Activated naive CD4-positive, alpha-beta T cell (primary cell): ENCODE results near the gene ARHGAP33.
"Not testable (repeated sequence)": the region's sequence is repeated elsewhere in the genome, so short reads cannot be mapped to it uniquely, and the experiment has no call there.

Source experiments
- DNase-seq, 4 experiments: peaks; one replicate each; lab custom pipeline; 2025; lab: John Stamatoyannopoulos, UW

The ARHGAP33 gene

GRCh38 chr19:35792312-35792711 is 16.9 kb downstream of the ARHGAP33 start:
- DNase-seq, result no peak

GRCh38 chr19:35792888-35793287 is 17.5 kb downstream of the ARHGAP33 start:
- DNase-seq, result no peak

- no peak for DNase-seq
Observed at GRCh38 chr19:35793381-35794165, 18.2 kb downstream of the ARHGAP33 start.

GRCh38 chr19:35795564-35795963 is 20.2 kb downstream of the ARHGAP33 start:
- DNase-seq, result not testable (repeated sequence)

- no peak for DNase-seq
Observed at GRCh38 chr19:35796645-35797542, 21.5 kb downstream of the ARHGAP33 start.

GRCh38 chr19:35797663-35798062 is 22.3 kb downstream of the ARHGAP33 start:
- DNase-seq, result no peak

- DNase-seq, result no peak
Observed at GRCh38 chr19:35801828-35802227, 26.5 kb downstream of the ARHGAP33 start.

GRCh38 chr19:35805526-35806102 is 30.2 kb downstream of the ARHGAP33 start:
- no peak for DNase-seq

GRCh38 chr19:35806597-35806996 is 31.2 kb downstream of the ARHGAP33 start:
- no peak for DNase-seq

GRCh38 chr19:35807633-35808032 is 32.3 kb downstream of the ARHGAP33 start:
- no peak for DNase-seq

- no peak for DNase-seq
Observed at GRCh38 chr19:35811317-35812219, 36.2 kb downstream of the ARHGAP33 start.

GRCh38 chr19:35812220-35813042 is 37.1 kb downstream of the ARHGAP33 start, which contains the start of gene PRODH2:
PRODH2 (minus strand) TSS chr19:35812845; CDS start chr19:35812805, 40 bp downstream.
- no peak for DNase-seq

GRCh38 chr19:35813043-35813890 is 37.9 kb downstream of the ARHGAP33 start:
- no peak for DNase-seq

GRCh38 chr19:35816262-35816661 is 40.9 kb downstream of the ARHGAP33 start:
- DNase-seq, result no peak

GRCh38 chr19:35816846-35817245 is 41.5 kb downstream of the ARHGAP33 start:
- DNase-seq, result no peak

- no peak for DNase-seq
Observed at GRCh38 chr19:35818445-35818844, 43.1 kb downstream of the ARHGAP33 start.

- no peak for DNase-seq
Observed at GRCh38 chr19:35822579-35822978, 47.2 kb downstream of the ARHGAP33 start.

- no peak for DNase-seq
Observed at GRCh38 chr19:35824150-35824549, 48.8 kb downstream of the ARHGAP33 start.

GRCh38 chr19:35828692-35829301 is 53.4 kb downstream of the ARHGAP33 start:
- DNase-seq, result peak in 1 of 4 experiments; percentile 37
